GM21528 (cell line): ENCODE data around the gene GJB5.

Source experiments
- ATAC-seq: cut with Tn5 transposase; IDR thresholded peaks from one replicate; pipeline ENCODE4 v1.9.1; 2021; ENCODE audit warnings: mild to moderate bottlenecking, moderate library complexity; ENCODE audit not compliant: unreplicated experiment, low FRiP score

The GJB5 gene

GRCh38 chr1:34744851-34745250, 10.0 kb upstream of the GJB5 start:
- ATAC-seq = no peak

DNA sequence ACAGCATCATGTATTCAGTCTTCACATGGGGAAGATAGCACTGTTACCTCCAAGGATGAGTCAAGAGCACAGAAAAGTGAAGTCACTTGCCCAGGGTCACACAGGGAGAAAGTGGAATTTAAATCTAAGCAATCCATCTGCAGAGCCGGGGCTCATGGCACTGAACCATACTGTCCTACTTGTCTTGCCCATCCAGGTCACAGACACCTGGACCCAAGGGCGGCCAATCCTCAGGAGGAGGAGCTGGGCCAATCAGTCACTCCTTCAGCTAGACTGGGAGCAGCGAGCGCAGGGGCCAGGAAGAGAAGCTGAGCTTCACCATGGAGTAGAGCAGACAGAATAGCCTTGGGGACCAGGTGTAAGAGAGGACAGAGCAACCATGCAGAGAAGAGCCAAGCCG, 9.2 kb upstream of the GJB5 start:
- ATAC-seq = no peak

GRCh38 chr1:34746101-34746500, 8.7 kb upstream of the GJB5 start:
- no peak for ATAC-seq

GRCh38 chr1:34746785-34747637, 7.8 kb upstream of the GJB5 start:
- ATAC-seq = no peak

DNA sequence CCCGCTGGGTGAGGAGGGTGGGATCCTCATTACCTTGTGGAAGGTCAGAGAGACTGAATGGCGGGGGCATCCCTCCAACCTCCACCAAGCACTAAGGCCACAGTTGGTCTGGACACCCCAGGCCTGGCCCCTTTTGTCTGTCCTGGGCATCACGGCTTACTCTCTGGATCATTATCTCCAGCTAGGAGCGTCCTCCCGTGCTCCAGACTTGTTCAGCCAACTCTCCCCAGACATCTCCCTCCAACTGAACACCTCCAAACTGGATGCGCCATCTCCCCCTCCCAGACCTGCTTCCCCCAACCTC, 7.3 kb upstream of the GJB5 start:
- no peak for ATAC-seq

- no peak for ATAC-seq
These were observed 4.9 kb upstream of the GJB5 start for GRCh38 chr1:34749992-34750391.

DNA sequence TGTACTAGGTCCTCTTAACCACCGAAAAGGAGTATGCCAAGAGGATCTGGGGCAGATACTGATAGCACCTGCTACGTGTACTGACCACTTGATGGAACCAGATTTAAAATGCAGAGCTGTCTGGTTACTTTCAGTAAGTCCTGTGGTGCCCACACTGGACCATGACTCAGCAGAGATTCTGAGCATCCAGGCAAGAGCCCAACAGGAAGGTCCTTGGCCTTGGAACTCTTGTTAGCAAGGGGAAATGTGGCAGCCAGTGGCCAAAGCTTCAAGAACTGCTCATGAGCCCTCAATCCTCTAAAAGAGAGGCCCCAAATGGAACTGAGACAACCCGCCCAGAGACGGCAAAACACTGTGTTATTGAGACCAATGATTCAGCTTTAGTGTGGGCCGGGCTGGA, 4.2 kb upstream of the GJB5 start:
- no peak for ATAC-seq

GRCh38 chr1:34753163-34753562, 1.7 kb upstream of the GJB5 start:
- ATAC-seq = no peak

DNA sequence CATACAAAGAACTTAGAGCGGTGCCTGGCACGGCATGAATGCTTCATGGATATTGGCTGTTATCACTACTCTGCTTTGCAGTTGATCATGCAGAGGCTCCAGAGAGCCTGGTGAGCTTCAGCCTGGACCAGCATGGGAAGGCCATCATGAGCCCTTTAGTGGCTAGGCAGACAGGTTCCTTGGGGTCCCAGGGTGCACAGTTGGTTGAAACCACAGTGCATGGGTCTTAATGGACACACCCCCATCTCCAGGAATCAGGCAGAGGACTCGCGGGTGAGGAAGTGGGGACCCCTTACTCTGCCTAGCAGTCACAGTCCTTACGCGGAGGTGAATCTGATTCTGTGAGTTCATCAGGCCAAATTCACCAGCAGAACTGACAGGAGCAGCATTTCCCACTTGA, 1.1 kb downstream of the GJB5 start:
- ATAC-seq = no peak

DNA sequence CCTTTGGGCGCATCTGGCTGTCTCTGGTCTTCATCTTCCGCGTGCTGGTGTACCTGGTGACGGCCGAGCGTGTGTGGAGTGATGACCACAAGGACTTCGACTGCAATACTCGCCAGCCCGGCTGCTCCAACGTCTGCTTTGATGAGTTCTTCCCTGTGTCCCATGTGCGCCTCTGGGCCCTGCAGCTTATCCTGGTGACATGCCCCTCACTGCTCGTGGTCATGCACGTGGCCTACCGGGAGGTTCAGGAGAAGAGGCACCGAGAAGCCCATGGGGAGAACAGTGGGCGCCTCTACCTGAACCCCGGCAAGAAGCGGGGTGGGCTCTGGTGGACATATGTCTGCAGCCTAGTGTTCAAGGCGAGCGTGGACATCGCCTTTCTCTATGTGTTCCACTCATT, 2.5 kb downstream of the GJB5 start:
- ATAC-seq = no peak

- no peak for ATAC-seq
These were observed 3.9 kb downstream of the GJB5 start for GRCh38 chr1:34758751-34759150.

DNA sequence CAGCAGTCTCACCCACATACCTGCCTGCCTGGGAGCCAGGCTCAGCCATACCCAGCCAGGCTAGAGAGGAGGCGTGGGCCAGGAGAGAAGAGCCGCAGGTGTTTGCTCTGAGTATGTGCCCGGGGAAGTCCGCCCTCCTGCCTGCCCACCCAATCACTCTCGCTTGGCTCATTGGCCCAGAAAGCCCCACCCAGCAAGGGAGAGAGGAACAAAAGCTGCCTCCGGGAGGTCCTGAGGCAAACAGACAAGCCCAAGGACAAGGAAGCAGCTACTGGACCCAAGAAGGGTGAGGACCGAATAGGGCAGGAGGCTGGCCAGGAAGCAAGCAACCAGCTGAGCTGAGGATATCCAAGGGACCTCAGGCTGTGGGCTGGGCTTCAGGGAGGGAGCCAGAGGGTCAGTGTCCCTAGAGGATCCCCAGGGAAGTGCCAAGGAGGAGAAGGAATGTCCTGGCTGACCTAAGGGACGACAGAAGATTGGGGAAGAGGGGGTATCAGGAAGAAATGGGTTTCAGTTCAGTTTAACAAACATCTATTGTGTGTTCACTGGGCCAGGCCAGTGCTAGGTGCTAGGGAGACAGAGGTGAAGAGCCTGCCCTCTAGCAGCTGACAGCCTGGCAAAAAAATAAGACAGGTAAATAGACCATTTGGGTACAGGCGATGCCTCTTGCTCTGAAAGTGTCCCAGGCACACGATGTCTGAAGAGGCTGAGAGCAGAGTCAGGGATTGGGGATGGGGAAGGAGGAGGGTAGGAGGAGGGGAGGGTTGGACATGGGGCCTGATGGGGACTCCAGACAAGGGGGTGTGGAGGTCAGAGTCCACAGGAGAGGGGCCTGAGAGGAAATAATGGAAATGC, 4.9 kb downstream of the GJB5 start, which contains the start of gene GJB4:
GJB4 (plus strand) TSS at position 238 of the 855 bp plus-strand sequence. CDS start 1,515 bp downstream, outside the sequence.
- no peak for ATAC-seq

- ATAC-seq = no peak
These were observed 6.4 kb downstream of the GJB5 start for GRCh38 chr1:34761176-34761761.

- ATAC-seq = no peak
These were observed 7.0 kb downstream of the GJB5 start for GRCh38 chr1:34761776-34762307.

- no peak for ATAC-seq
These were observed 7.8 kb downstream of the GJB5 start for GRCh38 chr1:34762474-34763141.

DNA sequence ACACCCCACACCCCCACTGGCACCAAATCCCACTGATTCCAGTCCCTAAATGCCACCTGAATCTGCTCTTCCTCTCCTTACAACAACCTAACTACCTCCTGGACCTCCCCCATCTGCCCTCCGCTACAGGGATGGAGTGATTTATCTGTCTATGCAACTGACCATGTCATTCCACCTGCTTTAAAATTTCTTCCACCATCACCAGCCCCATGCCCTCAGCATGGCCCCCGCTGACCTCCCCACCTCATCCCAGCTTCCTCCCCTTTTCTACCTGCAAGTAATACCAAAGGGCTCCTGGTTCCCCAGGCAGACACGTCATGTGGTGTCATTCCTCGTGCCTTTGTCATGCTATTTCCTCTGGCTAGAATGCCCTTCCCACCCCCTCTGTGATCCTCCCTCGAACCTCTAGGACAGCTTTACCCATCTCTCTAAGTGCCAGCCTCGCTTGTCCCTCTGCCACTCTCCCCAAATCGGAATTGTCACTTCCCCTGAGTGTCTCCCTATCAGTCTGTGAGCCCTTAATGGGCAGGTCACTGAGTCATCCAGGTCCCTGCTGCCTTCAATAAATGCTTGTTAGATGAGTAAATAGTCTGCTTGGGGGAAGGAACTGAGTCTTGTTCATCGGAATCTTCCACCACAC, 8.4 kb downstream of the GJB5 start:
- ATAC-seq = no peak

- no peak for ATAC-seq
These were observed 14.0 kb downstream of the GJB5 start for GRCh38 chr1:34768856-34769255.

DNA sequence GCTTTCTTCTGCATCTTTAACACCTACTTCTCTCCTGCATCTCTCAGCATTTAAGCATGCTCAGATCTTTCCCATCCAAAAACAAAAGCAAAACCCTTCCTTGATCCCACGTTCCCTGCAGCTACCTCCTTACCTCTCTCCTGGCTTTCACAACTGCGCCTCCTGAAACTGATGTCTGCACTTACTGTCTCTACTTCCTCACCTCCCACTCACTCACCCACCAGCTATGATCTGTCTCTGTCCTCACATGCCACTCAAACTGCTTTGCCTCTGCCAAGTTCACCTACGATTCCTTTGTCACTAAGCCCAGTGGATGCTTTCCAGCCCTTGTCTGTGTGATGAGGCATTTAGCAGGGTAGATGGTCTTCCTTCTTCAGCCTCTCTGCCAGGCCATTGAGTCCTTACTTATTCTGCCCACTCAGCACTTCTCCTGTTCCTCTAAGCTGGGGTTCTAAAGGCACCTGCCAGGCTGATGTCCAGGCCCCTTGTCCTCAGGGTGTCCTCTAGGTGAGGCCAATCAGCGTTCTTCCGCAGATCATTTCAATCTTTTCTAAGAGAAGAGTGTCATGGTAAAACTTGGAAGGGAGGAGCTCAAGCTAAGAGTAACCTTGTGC, 16.2 kb downstream of the GJB5 start:
- ATAC-seq = no peak

GRCh38 chr1:34771573-34772371, 16.9 kb downstream of the GJB5 start:
- ATAC-seq = no peak
